Measurements from ENCODE around the gene NHSL2. TPM values are rescaled to one million over a fixed set of nuclear protein-coding genes. Genes with fewer than 3 reads are reported as not detected.

Gene NHSL2
- total RNA-seq, result 18.4 and 40.1 TPM in 2 replicates

DNA sequence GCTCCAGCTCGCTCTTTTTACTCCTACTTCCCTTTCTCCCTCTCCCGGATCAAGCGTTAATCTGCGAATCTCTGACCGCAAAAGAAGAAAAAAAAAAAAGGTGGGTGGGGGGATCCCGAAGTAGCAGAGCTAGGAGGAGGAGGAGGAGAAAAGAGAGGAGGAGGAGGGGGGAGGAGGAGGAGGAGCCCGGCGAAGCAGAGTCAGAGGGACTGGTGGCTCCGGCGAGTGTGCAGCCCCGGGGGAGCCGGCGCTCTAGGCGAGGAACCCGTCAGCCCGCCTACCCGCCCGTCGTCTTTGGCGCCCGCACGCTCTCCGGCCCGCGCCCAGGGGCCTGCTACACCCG, at the start of gene NHSL2:
TSS of gene NHSL2 (plus strand) at position 203 of the 343 bp plus-strand sequence.

DNA sequence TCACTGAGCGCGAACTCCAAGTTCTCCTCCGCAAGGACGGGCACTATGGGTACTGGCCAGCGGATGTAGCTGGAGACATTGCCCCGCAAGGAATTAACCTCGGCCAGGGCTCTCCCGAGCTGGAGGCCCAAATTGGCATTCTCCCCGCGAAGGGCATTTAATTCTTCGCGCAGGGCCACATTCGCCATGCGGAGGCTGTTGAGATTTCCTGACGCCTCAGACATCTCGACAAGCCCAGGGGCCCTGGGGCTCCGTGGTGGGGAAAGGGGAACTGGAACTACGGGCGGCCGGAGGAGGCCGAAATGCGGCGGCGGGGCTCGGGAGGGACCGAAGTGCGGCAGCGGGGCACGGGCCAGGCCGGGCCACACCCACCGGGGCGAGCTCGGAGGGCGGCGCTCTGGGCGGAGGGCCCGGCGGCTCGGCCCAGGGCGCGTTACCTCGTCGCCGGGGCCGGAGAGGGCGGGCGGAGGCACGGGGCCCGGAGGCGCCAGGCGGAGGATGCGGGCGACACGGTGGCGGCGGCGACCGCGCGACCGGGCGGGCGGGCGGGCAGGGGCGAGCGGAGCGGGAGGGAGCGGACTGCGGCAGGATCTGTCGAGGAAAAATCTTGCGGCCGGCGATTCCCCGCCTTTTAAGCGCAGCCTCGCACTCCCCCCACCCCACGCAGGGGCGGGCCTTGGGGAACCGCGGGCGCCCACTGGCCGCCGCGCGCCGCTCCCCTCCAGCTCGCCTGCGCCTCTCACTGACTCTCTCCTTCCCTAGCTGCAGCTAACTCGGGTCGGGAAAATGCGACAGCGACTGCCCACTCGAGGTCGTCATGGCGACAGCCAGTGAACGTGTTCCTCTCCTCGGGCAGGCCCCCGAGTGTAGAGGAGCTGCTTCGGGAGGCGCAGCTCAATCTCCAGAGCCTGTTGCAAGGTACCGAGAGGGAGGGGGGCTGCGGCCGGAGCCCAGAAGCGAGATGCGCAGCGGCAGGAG, 221.0 kb downstream of the NHSL2 start, which contains the start of gene RTL5:
TSS of gene RTL5 (minus strand) at position 599 of the 978 bp plus-strand sequence.

DNA sequence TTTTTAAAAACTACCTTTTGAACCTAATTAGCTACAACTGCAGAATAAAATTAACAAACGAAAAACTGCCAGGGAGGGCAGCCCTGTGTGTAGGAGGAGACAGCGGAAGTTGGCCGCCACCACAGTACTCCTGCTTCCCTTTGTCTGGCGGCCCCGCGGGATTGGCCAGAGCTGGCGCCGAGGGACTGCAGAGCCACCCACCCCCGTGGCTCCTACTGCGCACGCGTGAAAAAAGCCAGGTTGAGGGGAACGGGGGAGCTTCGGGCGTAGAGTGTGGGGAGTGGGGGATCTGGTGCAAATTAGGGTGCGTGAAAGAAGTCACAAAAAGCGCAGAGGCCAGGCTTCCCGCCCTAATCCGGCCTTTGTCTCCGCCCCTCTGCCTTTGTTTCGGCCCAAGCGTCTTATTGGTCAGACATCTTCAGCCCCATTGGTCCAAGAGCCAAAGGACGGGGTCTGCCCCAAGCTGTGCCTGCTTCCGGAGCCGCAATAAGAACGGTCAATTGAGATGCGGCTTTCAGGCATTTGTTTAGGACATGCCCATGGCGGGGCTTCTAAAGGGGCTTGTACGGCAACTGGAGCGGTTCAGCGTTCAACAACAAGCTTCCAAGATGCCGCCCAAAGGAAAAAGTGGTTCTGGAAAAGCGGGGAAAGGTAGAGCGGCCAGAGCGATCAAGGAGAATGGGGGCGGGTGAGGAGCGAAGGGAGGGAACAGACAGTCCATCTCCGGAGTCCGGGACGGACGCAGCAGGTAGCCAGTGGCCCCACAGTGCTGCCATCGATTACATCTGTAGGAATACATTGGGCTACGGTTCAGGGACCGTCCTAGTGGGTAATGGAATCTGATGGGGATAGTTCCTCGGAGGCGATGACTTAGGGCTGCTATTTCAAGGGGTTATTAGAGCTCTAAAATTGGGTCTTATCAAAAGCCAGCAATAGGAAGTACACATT, 270.8 kb downstream of the NHSL2 start, which contains the start of gene PIN4:
TSS of gene PIN4 (plus strand) at position 580 of the 948 bp plus-strand sequence. CDS start at position 609, 29 bp downstream.

Other genes with a start within 250 kb of the NHSL2 start
- not detected in 2 replicates for gene CXorf49, start 192.6 kb upstream of the NHSL2 start, total RNA-seq
- gene CXorf49B, start 147.5 kb upstream of the NHSL2 start, total RNA-seq, result not detected in 2 replicates
- gene RTL5, start 221.1 kb downstream of the NHSL2 start, total RNA-seq, result 0.09 and 0.33 TPM in 2 replicates